ENCODE results near the gene SLC5A1.

GRCh38 chr22:32083814-32084213 is 40.8 kb downstream of the SLC5A1 start:
- TF ChIP-seq GATA2 (IDR thresholded peaks at IDR 0.05; ENCODE audit: low read depth, low read length), result no peak
- no peak for TF ChIP-seq GATA3 (IDR thresholded peaks at IDR 0.05; ENCODE audit: low read depth, low read length)
